ENCODE results near the gene RAB1A. TPM values are rescaled to one million over a fixed set of nuclear protein-coding genes. Genes with fewer than 3 reads are reported as not detected.

The RAB1A gene
- total RNA-seq, 1 experiment from 2014 or later = 79.1 TPM

GRCh38 chr2:65113816-65114215 lies 16.1 kb downstream of the RAB1A start:
- Histone ChIP-seq H3K9me3 (ENCODE audit: low read length) (no peaks in the 10 kb centered on the region), H3K27me3 (ENCODE audit: low read length) (no peaks in the 10 kb centered on the region), H4K20me1 (ENCODE audit: insufficient read depth, low read depth, low read length) (peaks cover 45% of the 10 kb centered on the region; the same call in 1 of the 2 replicates), H3K9ac (ENCODE audit: low read length) (no peak overlapping the region), H3K79me2 (ENCODE audit: low read length) (peaks cover 99% of the 10 kb centered on the region), H3K4me1 (ENCODE audit: low read length) (peaks cover 22% of the 10 kb centered on the region), H3K36me3 (ENCODE audit: insufficient read depth, low read length) (peaks cover 2% of the 10 kb centered on the region; the same call in 1 of the 2 replicates), H3K4me3 (ENCODE audit: low read length) (no peak overlapping the region), H3K4me2 (ENCODE audit: low read depth, low read length, poor library complexity, severe bottlenecking) (no peak overlapping the region), H2AFZ (ENCODE audit: low read length) (no peak overlapping the region), H3K27ac (ENCODE audit: low read length) (no peak overlapping the region), H3K9me2 (replicated peaks; ENCODE audit: insufficient read depth, low read length) (no peaks in the 10 kb centered on the region)
- no peak for DNase-seq

- Histone ChIP-seq H3K27me3 (ENCODE audit: low read length) (no peaks in the 10 kb centered on the region), H4K20me1 (ENCODE audit: insufficient read depth, low read depth, low read length) (peaks cover 49% of the 10 kb centered on the region; the same call in 1 of the 2 replicates), H3K36me3 (ENCODE audit: insufficient read depth, low read length) (peaks cover 4% of the 10 kb centered on the region; the same call in 1 of the 2 replicates)
Measured at GRCh38 chr2:65113229-65113628, 16.7 kb downstream of the RAB1A start.

GRCh38 chr2:65112633-65113032 lies 17.3 kb downstream of the RAB1A start:
- Histone ChIP-seq H3K27me3 (ENCODE audit: low read length) (no peaks in the 10 kb centered on the region), H3K9ac (ENCODE audit: low read length) (no peak overlapping the region), H3K4me3 (ENCODE audit: low read length) (no peak overlapping the region), H3K36me3 (ENCODE audit: insufficient read depth, low read length) (peaks cover 4% of the 10 kb centered on the region; the same call in 1 of the 2 replicates), H3K4me2 (ENCODE audit: low read depth, low read length, poor library complexity, severe bottlenecking) (no peak overlapping the region), H4K20me1 (ENCODE audit: insufficient read depth, low read depth, low read length) (peaks cover 46% of the 10 kb centered on the region), H3K27ac (ENCODE audit: low read length) (no peak overlapping the region), H3K9me3 (ENCODE audit: low read length) (no peaks in the 10 kb centered on the region), H3K79me2 (ENCODE audit: low read length) (peaks cover 99% of the 10 kb centered on the region), H2AFZ (ENCODE audit: low read length) (no peak overlapping the region), H3K4me1 (ENCODE audit: low read length) (peaks cover 22% of the 10 kb centered on the region), H3K9me2 (replicated peaks; ENCODE audit: insufficient read depth, low read length) (no peaks in the 10 kb centered on the region)
- no peak for DNase-seq

More at GRCh38 chr2:65113229-65113628, 16.7 kb downstream of the RAB1A start:
- H3K4me2 ChIP-seq (ENCODE audit: low read depth, low read length, poor library complexity, severe bottlenecking) = no peak overlapping the region
- H3K4me1 ChIP-seq (ENCODE audit: low read length) = peaks cover 22% of the 10 kb centered on the region
- no peaks in the 10 kb centered on the region for H3K9me2 ChIP-seq (replicated peaks; ENCODE audit: insufficient read depth, low read length)
- H3K79me2 ChIP-seq (ENCODE audit: low read length) = peaks cover 99% of the 10 kb centered on the region
- no peak overlapping the region for H2AFZ ChIP-seq (ENCODE audit: low read length)
- no peaks in the 10 kb centered on the region for H3K9me3 ChIP-seq (ENCODE audit: low read length)
- H3K9ac ChIP-seq (ENCODE audit: low read length) = no peak overlapping the region
- no peak overlapping the region for H3K27ac ChIP-seq (ENCODE audit: low read length)
- no peak for DNase-seq
- no peak overlapping the region for H3K4me3 ChIP-seq (ENCODE audit: low read length)

- Histone ChIP-seq H3K79me2 (ENCODE audit: low read length) (peaks cover 98% of the 10 kb centered on the region), H3K27me3 (ENCODE audit: low read length) (no peaks in the 10 kb centered on the region), H3K27ac (ENCODE audit: low read length) (no peak overlapping the region), H3K4me3 (ENCODE audit: low read length) (no peak overlapping the region), H3K9me3 (ENCODE audit: low read length) (no peaks in the 10 kb centered on the region), H3K4me2 (ENCODE audit: low read depth, low read length, poor library complexity, severe bottlenecking) (no peak overlapping the region), H3K4me1 (ENCODE audit: low read length) (peaks cover 9% of the 10 kb centered on the region), H3K9me2 (replicated peaks; ENCODE audit: insufficient read depth, low read length) (no peaks in the 10 kb centered on the region), H3K36me3 (ENCODE audit: insufficient read depth, low read length) (peaks cover 13% of the 10 kb centered on the region; the same call in 1 of the 2 replicates), H4K20me1 (ENCODE audit: insufficient read depth, low read depth, low read length) (peaks cover 41% of the 10 kb centered on the region), H3K9ac (ENCODE audit: low read length) (no peak overlapping the region), H2AFZ (ENCODE audit: low read length) (no peak overlapping the region)
- DNase-seq = no peak
Measured at GRCh38 chr2:65108780-65109179, 21.1 kb downstream of the RAB1A start.

GRCh38 chr2:65107530-65107929 lies 22.4 kb downstream of the RAB1A start:
- H3K9me3 ChIP-seq (ENCODE audit: low read length) = no peaks in the 10 kb centered on the region
- H3K36me3 ChIP-seq (ENCODE audit: insufficient read depth, low read length) = peaks cover 23% of the 10 kb centered on the region; the same call in 1 of the 2 replicates
- H3K4me2 ChIP-seq (ENCODE audit: low read depth, low read length, poor library complexity, severe bottlenecking) = no peak overlapping the region
- H2AFZ ChIP-seq (ENCODE audit: low read length) = no peak overlapping the region
- no peaks in the 10 kb centered on the region for H3K9me2 ChIP-seq (replicated peaks; ENCODE audit: insufficient read depth, low read length)
- H3K27me3 ChIP-seq (ENCODE audit: low read length) = no peaks in the 10 kb centered on the region
- H3K27ac ChIP-seq (ENCODE audit: low read length) = no peak overlapping the region
- peaks cover 97% of the 10 kb centered on the region for H3K79me2 ChIP-seq (ENCODE audit: low read length)
- no peaks in the 10 kb centered on the region; the same call in 1 of the 2 replicates for H3K4me1 ChIP-seq (ENCODE audit: low read length)
- H3K9ac ChIP-seq (ENCODE audit: low read length) = no peak overlapping the region
- peaks cover 34% of the 10 kb centered on the region for H4K20me1 ChIP-seq (ENCODE audit: insufficient read depth, low read depth, low read length)
- H3K4me3 ChIP-seq (ENCODE audit: low read length) = no peak overlapping the region
- no peak for DNase-seq

GRCh38 chr2:65103013-65103715 lies 26.7 kb downstream of the RAB1A start:
- no peak overlapping the region for H3K4me3 ChIP-seq (ENCODE audit: low read length)
- H3K9ac ChIP-seq (ENCODE audit: low read length) = no peak overlapping the region
- no peaks in the 10 kb centered on the region for H3K9me3 ChIP-seq (ENCODE audit: low read length)
- H3K4me2 ChIP-seq (ENCODE audit: low read depth, low read length, poor library complexity, severe bottlenecking) = no peak overlapping the region
- no peaks in the 10 kb centered on the region for H3K27me3 ChIP-seq (ENCODE audit: low read length)
- H2AFZ ChIP-seq (ENCODE audit: low read length) = no peak overlapping the region
- peaks cover 18% of the 10 kb centered on the region for H4K20me1 ChIP-seq (ENCODE audit: insufficient read depth, low read depth, low read length)
- no peak for DNase-seq
- H3K9me2 ChIP-seq (replicated peaks; ENCODE audit: insufficient read depth, low read length) = no peaks in the 10 kb centered on the region
- peaks cover 35% of the 10 kb centered on the region; the same call in 1 of the 2 replicates for H3K36me3 ChIP-seq (ENCODE audit: insufficient read depth, low read length)
- no peaks in the 10 kb centered on the region for H3K4me1 ChIP-seq (ENCODE audit: low read length)
- H3K79me2 ChIP-seq (ENCODE audit: low read length) = peaks cover 88% of the 10 kb centered on the region
- H3K27ac ChIP-seq (ENCODE audit: low read length) = no peak overlapping the region

- Histone ChIP-seq H3K4me3 (ENCODE audit: low read length) (no peak overlapping the region), H3K79me2 (ENCODE audit: low read length) (peaks cover 87% of the 10 kb centered on the region), H3K4me2 (ENCODE audit: low read depth, low read length, poor library complexity, severe bottlenecking) (no peak overlapping the region), H4K20me1 (ENCODE audit: insufficient read depth, low read depth, low read length) (peaks cover 6% of the 10 kb centered on the region; the same call in 1 of the 2 replicates), H3K4me1 (ENCODE audit: low read length) (no peaks in the 10 kb centered on the region), H2AFZ (ENCODE audit: low read length) (no peak overlapping the region), H3K9me3 (ENCODE audit: low read length) (no peaks in the 10 kb centered on the region), H3K27me3 (ENCODE audit: low read length) (no peaks in the 10 kb centered on the region), H3K9me2 (replicated peaks; ENCODE audit: insufficient read depth, low read length) (no peaks in the 10 kb centered on the region), H3K36me3 (ENCODE audit: insufficient read depth, low read length) (peaks cover 49% of the 10 kb centered on the region; the same call in 1 of the 2 replicates), H3K27ac (ENCODE audit: low read length) (no peak overlapping the region), H3K9ac (ENCODE audit: low read length) (no peak overlapping the region)
- DNase-seq = no peak
Measured at GRCh38 chr2:65101071-65101470, 28.8 kb downstream of the RAB1A start.

GRCh38 chr2:65098741-65099140 lies 31.2 kb downstream of the RAB1A start:
- H3K27me3 ChIP-seq (ENCODE audit: low read length) = no peaks in the 10 kb centered on the region
- no peak overlapping the region for H3K9ac ChIP-seq (ENCODE audit: low read length)
- H4K20me1 ChIP-seq (ENCODE audit: insufficient read depth, low read depth, low read length) = no peaks in the 10 kb centered on the region
- H3K9me3 ChIP-seq (ENCODE audit: low read length) = no peaks in the 10 kb centered on the region
- DNase-seq = no peak
- H3K4me1 ChIP-seq (ENCODE audit: low read length) = no peaks in the 10 kb centered on the region
- H3K27ac ChIP-seq (ENCODE audit: low read length) = no peak overlapping the region
- H3K36me3 ChIP-seq (ENCODE audit: insufficient read depth, low read length) = peaks cover 57% of the 10 kb centered on the region; the same call in 1 of the 2 replicates
- H3K79me2 ChIP-seq (ENCODE audit: low read length) = peaks cover 84% of the 10 kb centered on the region
- H3K9me2 ChIP-seq (replicated peaks; ENCODE audit: insufficient read depth, low read length) = no peaks in the 10 kb centered on the region
- H3K4me3 ChIP-seq (ENCODE audit: low read length) = no peak overlapping the region
- H2AFZ ChIP-seq (ENCODE audit: low read length) = no peak overlapping the region
- H3K4me2 ChIP-seq (ENCODE audit: low read depth, low read length, poor library complexity, severe bottlenecking) = no peak overlapping the region

Measured in Karpas-422 (cell line).